HCT116 (cell line): Measurements from ENCODE around the gene UBE2E2. TPM values are rescaled to one million over a fixed set of nuclear protein-coding genes. Genes with fewer than 3 reads are reported as not detected.

Source experiments
- ATAC-seq: fragments of 200-7000 bp; cut with Tn5 transposase; 2 replicates; pipeline ENCODE4 v1.9.1; 2020; ENCODE audit warnings: mild to moderate bottlenecking, moderate library complexity
- BruUV-seq: library from RNA; stranded (reverse); fragments of 400-500 nt; replicated peaks from 2 replicates; lab custom pipeline; 2021; lab: Mats Ljungman, UMichigan
- CTCF ChIA-PET: fragments of 300-600 bp; sonication (Branson Sonifier 250); formaldehyde crosslinking; loops from one replicate; lab custom pipeline; 2021; ENCODE audit warnings: antibody characterized with exemption; lab: Charles Lee
- POLR2A ChIA-PET: fragments of 300-600, 350-600 bp; sonication (Branson Sonifier 250); formaldehyde crosslinking; loops from one replicate; lab custom pipeline; 2021; ENCODE audit warnings: antibody characterized with exemption; lab: Charles Lee
- RAD21 ChIA-PET, 2 experiments: fragments of 300-600 bp; sonication (Branson Sonifier 250); formaldehyde crosslinking; loops; one replicate each; lab custom pipeline; 2023; ENCODE audit warnings: low total read pairs in 2 of 2; ENCODE audit not compliant: uncharacterized antibody in 2 of 2, unreplicated experiment in 2 of 2, low non-redundant PET in 1 of 2; lab: Charles Lee
- DNase-seq: peaks from one replicate; pipeline ENCODE4 v3.0.0-alpha.2; 2010; ENCODE audit warnings: low read depth, low spot score
- H2AFZ ChIP-seq: fragments of 200-600 bp; shearing (Covaris generic), sonication (generic); 2 replicates; pipeline ENCODE4 v1.6.1; 2017; ENCODE audit warnings: low read depth, mixed run types, mixed read lengths, antibody characterized with exemption, low read length; ENCODE audit not compliant: poor library complexity, severe bottlenecking
- H3K27ac ChIP-seq: 2 replicates; pipeline ENCODE4 v1.5.1; 2012; ENCODE audit warnings: low read depth, low read length
- H3K27me3 ChIP-seq: fragments of 200-600 bp; sonication (generic); 2 replicates; pipeline ENCODE4 v1.6.1; 2016; ENCODE audit warnings: mixed run types, low read length, mixed read lengths; ENCODE audit not compliant: insufficient read depth
- H3K36me3 ChIP-seq, 2 experiments: fragments of 200-500 bp in 1 of 2; fragments of 200-600 bp in 1 of 2; sonication (Bioruptor generic) in 1 of 2; sonication (generic) in 1 of 2; 2 replicates each; pipeline versions ENCODE4 v1.5.1 to v1.6.1; 2014 to 2016; ENCODE audit warnings: low read length in 2 of 2, inconsistent platforms in 1 of 2, mixed read lengths in 1 of 2, mixed run types in 1 of 2; ENCODE audit not compliant: insufficient read depth in 2 of 2, control insufficient read depth in 1 of 2
- H3K4me1 ChIP-seq, 2 experiments: fragments of 200-600 bp in 1 of 2; sonication (generic) in 1 of 2; 2 replicates each; pipeline versions ENCODE4 v1.5.1 to v1.6.1; 2012 to 2017; ENCODE audit warnings: low read length in 2 of 2, inconsistent platforms in 1 of 2, mild to moderate bottlenecking in 1 of 2, mixed read lengths in 1 of 2, mixed run types in 1 of 2, moderate library complexity in 1 of 2; ENCODE audit not compliant: insufficient read depth in 2 of 2, control insufficient read depth in 1 of 2
- H3K4me2 ChIP-seq: fragments of 200-600 bp; sonication (generic); 2 replicates; pipeline ENCODE4 v1.6.1; 2017; ENCODE audit warnings: mixed run types, low read length, mixed read lengths
- H3K4me3 ChIP-seq, 2 experiments: fragments of 200-600 bp in 1 of 2; sonication (generic) in 1 of 2; replicated peaks in 1 of 2; 2 replicates each; pipeline ENCODE4 v1.5.1; 2011 to 2016; ENCODE audit warnings: low read length in 2 of 2, control low read depth in 1 of 2, low read depth in 1 of 2, mild to moderate bottlenecking in 1 of 2, mixed read lengths in 1 of 2, mixed run types in 1 of 2
- H3K79me2 ChIP-seq: fragments of 200-600 bp; sonication (generic); 2 replicates; pipeline ENCODE4 v1.6.1; 2017; ENCODE audit warnings: mild to moderate bottlenecking, mixed run types, low read length, moderate library complexity, mixed read lengths; ENCODE audit not compliant: insufficient read depth
- H3K9ac ChIP-seq: fragments of 200-600 bp; sonication (generic); 2 replicates; pipeline ENCODE4 v1.6.1; 2016; ENCODE audit warnings: low read length, mixed read lengths
- H3K9me2 ChIP-seq: fragments of 200-600 bp; sonication (generic), shearing (Covaris generic); 2 replicates; pipeline ENCODE4 v1.6.1; 2017; ENCODE audit warnings: mixed run types, mild to moderate bottlenecking, moderate library complexity; ENCODE audit not compliant: insufficient read depth
- H3K9me3 ChIP-seq, 2 experiments: fragments of 200-500 bp in 1 of 2; fragments of 200-600 bp in 1 of 2; sonication (Bioruptor generic) in 1 of 2; sonication (generic) in 1 of 2; 2 replicates each; pipeline ENCODE4 v1.6.1; 2014 to 2017; ENCODE audit warnings: low read length in 2 of 2, mixed read lengths in 2 of 2, inconsistent platforms in 1 of 2, low read depth in 1 of 2, mild to moderate bottlenecking in 1 of 2, mixed run types in 1 of 2, moderate library complexity in 1 of 2; ENCODE audit not compliant: control insufficient read depth in 1 of 2, insufficient read depth in 1 of 2
- H4K20me1 ChIP-seq: fragments of 200-600 bp; sonication (generic), shearing (Covaris generic); 2 replicates; pipeline ENCODE4 v1.6.1; 2017; ENCODE audit warnings: mixed run types, mild to moderate bottlenecking, moderate library complexity; ENCODE audit not compliant: insufficient read depth
- EGR1 ChIP-seq: IDR thresholded peaks from 2 replicates; pipeline ENCODE4 v1.6.1; 2012; ENCODE audit warnings: low read depth
- ELF1 ChIP-seq: IDR thresholded peaks from 2 replicates; pipeline ENCODE4 v1.6.1; 2012; ENCODE audit warnings: low read depth, borderline replicate concordance
- EZH2 ChIP-seq: fragments of 200-600 bp; sonication (generic); IDR thresholded peaks from 2 replicates; pipeline ENCODE4 v1.6.1; 2017; ENCODE audit warnings: antibody characterized with exemption, mixed run types
- FOSL1 ChIP-seq: IDR thresholded peaks from 2 replicates; pipeline ENCODE4 v1.6.1; 2012; ENCODE audit warnings: low read depth
- POLR2A ChIP-seq: IDR thresholded peaks from 2 replicates; pipeline ENCODE4 v1.7.0; 2011; ENCODE audit warnings: borderline replicate concordance; ENCODE audit not compliant: insufficient read depth, insufficient read length; ENCODE audit errors: extremely low read depth
- RAD21 ChIP-seq: IDR thresholded peaks from 2 replicates; pipeline ENCODE4 v1.6.1; 2012; ENCODE audit warnings: low read depth, mild to moderate bottlenecking
- SP1 ChIP-seq: IDR thresholded peaks from 2 replicates; pipeline ENCODE4 v1.6.1; 2012; ENCODE audit warnings: low read depth
- SRF ChIP-seq: IDR thresholded peaks from 2 replicates; pipeline ENCODE4 v1.6.1; 2012; ENCODE audit warnings: low read depth
- TCF7L2 ChIP-seq: IDR thresholded peaks from 2 replicates; pipeline ENCODE4 v1.7.0; 2011; ENCODE audit warnings: borderline replicate concordance, inconsistent platforms; ENCODE audit not compliant: insufficient read depth, insufficient read length; ENCODE audit errors: extremely low read depth
- YY1 ChIP-seq: IDR thresholded peaks from 2 replicates; pipeline ENCODE4 v1.6.1; 2011; ENCODE audit warnings: low read length, low read depth, moderate library complexity, mild to moderate bottlenecking; ENCODE audit not compliant: insufficient replicate concordance; ENCODE audit errors: extremely low read depth
- ZFX ChIP-seq: fragments of 450-650 bp; IDR thresholded peaks from 2 replicates; pipeline ENCODE4 v1.6.1; 2017
- ZNF274 ChIP-seq: fragments of 200-500 bp; sonication (Bioruptor generic); IDR thresholded peaks from 2 replicates; pipeline ENCODE4 v1.6.1; 2014; ENCODE audit warnings: mild to moderate bottlenecking, low read depth, low read length, inconsistent platforms
- intact Hi-C: fragments of 100-400 bp; cut with micrococcal nuclease; formaldehyde crosslinking; loops from 2 replicates; pipeline ENCODE4 v1.10.0; 2022
- total RNA-seq: library from RNA; stranded (reverse); gene quantifications from one replicate; pipeline ENCODE4 v1.2.1, GENCODE V29; 2021; ENCODE audit not compliant: unreplicated experiment
- TF ChIP-seq, protein P1 (sequence below): IDR thresholded peaks from 2 replicates; pipeline ENCODE4 v1.6.1; 2012
- TF ChIP-seq, protein P2 (sequence below), 3 experiments: fragments of 200-600 bp in 1 of 3; sonication (generic) in 1 of 3; IDR thresholded peaks in 2 of 3; conservative IDR thresholded peaks in 1 of 3; 2 replicates each; pipeline ENCODE4 v1.5.1; 2012 to 2017; ENCODE audit warnings: low read depth in 2 of 3, low read length in 2 of 3, antibody characterized with exemption in 1 of 3, borderline replicate concordance in 1 of 3, control low read depth in 1 of 3, mild to moderate bottlenecking in 1 of 3, mixed read lengths in 1 of 3, mixed run types in 1 of 3, moderate library complexity in 1 of 3; ENCODE audit not compliant: insufficient read depth in 1 of 3
- TF ChIP-seq, protein P3 (sequence below): IDR thresholded peaks from 2 replicates; pipeline ENCODE4 v1.6.1; 2011; ENCODE audit warnings: mild to moderate bottlenecking, low read length, moderate library complexity; ENCODE audit not compliant: insufficient replicate concordance; ENCODE audit errors: extremely low read depth
- TF ChIP-seq, protein P4 (sequence below): IDR thresholded peaks from 2 replicates; pipeline ENCODE4 v1.6.1; 2012

UBE2E2 gene
- total RNA-seq, 1 experiment from 2014 or later, result 21.4 TPM

DNA sequence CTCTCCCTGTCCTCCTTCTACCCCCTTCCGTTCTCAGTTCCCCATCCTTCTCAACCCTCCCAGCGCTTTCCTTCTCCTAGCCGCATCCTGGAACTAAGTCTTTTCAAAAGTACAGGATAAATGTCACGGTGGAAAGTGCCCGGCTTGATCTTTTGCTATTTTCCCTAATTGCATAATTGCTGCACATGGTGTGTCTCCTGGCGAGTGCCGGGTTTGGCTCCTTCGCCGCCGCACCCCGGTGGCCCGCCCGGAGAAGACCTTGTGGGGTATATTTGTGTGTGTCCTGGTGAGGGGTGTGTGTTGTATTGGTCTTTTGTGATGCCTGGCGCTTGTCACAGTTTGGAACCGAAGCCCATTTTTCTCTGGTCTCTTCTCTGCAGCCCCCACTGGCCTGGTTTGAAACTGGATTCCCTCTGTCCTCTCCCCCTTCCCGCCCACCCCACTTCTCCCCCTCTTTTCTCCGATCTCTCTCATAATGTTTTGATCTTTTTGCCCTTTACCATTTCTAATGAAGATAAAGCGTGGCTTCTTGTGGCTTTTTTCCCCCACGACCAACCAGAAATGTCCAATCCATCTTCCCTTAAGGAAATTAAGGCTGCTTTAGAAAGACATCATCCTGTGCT is 692 bp downstream of the UBE2E2 start:
- intact Hi-C loops, result no loop called here

More for the DNA sequence above, 692 bp downstream of the UBE2E2 start:
- H3K9me3 ChIP-seq, result no peaks in the 10 kb centered on the region
- CTCF ChIA-PET, result no interaction called here
- H3K27ac ChIP-seq, result no peak overlapping the region; the same call in 1 of the 2 replicates
- no peak for TF ChIP-seq ELF1
- no peak for TF ChIP-seq ZNF274
- no peak for TF ChIP-seq FOSL1
- TF ChIP-seq SP1, result no peak
- TF ChIP-seq, protein P1, sequence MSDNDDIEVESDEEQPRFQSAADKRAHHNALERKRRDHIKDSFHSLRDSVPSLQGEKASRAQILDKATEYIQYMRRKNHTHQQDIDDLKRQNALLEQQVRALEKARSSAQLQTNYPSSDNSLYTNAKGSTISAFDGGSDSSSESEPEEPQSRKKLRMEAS, result no peak
- TF ChIP-seq, protein P2, sequence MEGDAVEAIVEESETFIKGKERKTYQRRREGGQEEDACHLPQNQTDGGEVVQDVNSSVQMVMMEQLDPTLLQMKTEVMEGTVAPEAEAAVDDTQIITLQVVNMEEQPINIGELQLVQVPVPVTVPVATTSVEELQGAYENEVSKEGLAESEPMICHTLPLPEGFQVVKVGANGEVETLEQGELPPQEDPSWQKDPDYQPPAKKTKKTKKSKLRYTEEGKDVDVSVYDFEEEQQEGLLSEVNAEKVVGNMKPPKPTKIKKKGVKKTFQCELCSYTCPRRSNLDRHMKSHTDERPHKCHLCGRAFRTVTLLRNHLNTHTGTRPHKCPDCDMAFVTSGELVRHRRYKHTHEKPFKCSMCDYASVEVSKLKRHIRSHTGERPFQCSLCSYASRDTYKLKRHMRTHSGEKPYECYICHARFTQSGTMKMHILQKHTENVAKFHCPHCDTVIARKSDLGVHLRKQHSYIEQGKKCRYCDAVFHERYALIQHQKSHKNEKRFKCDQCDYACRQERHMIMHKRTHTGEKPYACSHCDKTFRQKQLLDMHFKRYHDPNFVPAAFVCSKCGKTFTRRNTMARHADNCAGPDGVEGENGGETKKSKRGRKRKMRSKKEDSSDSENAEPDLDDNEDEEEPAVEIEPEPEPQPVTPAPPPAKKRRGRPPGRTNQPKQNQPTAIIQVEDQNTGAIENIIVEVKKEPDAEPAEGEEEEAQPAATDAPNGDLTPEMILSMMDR (IDR thresholded peaks at IDR 0.05 in 2 of 3, conservative IDR thresholded peaks at IDR 0.05 in 1 of 3; ENCODE audit: borderline replicate concordance in 1 of 3, insufficient read depth in 1 of 3, low read depth in 2 of 3, low read length in 2 of 3), result no peak
- TF ChIP-seq EZH2, result no peak
- TF ChIP-seq, protein P3, sequence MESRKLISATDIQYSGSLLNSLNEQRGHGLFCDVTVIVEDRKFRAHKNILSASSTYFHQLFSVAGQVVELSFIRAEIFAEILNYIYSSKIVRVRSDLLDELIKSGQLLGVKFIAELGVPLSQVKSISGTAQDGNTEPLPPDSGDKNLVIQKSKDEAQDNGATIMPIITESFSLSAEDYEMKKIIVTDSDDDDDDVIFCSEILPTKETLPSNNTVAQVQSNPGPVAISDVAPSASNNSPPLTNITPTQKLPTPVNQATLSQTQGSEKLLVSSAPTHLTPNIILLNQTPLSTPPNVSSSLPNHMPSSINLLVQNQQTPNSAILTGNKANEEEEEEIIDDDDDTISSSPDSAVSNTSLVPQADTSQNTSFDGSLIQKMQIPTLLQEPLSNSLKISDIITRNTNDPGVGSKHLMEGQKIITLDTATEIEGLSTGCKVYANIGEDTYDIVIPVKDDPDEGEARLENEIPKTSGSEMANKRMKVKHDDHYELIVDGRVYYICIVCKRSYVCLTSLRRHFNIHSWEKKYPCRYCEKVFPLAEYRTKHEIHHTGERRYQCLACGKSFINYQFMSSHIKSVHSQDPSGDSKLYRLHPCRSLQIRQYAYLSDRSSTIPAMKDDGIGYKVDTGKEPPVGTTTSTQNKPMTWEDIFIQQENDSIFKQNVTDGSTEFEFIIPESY, result no peak
- no peak for TF ChIP-seq YY1
- TF ChIP-seq TCF7L2, result no peak
- TF ChIP-seq EGR1, result no peak
- TF ChIP-seq RAD21, result no peak
- TF ChIP-seq SRF, result no peak
- TF ChIP-seq, protein P4, sequence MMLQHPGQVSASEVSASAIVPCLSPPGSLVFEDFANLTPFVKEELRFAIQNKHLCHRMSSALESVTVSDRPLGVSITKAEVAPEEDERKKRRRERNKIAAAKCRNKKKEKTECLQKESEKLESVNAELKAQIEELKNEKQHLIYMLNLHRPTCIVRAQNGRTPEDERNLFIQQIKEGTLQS, result no peak
- no peak for TF ChIP-seq POLR2A
- TF ChIP-seq ZFX, result no peak
- TF ChIP-seq, all 23 proteins: peak for 0
- peaks cover 31% of the 10 kb centered on the region for H3K79me2 ChIP-seq
- no peak overlapping the region for H2AFZ ChIP-seq
- H3K27me3 ChIP-seq, result 0 out of 2 replicates have a peak, but pooled peaks cover 6% of the 10 kb centered on the region
- peak overlapping the region; percentile 62 for H3K4me2 ChIP-seq
- RAD21 ChIA-PET, result no interaction called here
- H3K36me3 ChIP-seq, result no peaks in the 10 kb centered on the region
- H3K9ac ChIP-seq, result peak overlapping the region; percentile 63
- no peaks in the 10 kb centered on the region for H4K20me1 ChIP-seq
- DNase-seq (no peak), ATAC-seq (peak; percentile 37)
- POLR2A ChIA-PET, result no interaction called here
- BruUV-seq, result no TSS peak
- H3K4me3 ChIP-seq, result peak overlapping the region; percentile 56 to 59
- no peaks in the 10 kb centered on the region; a peak in 2 of 4 replicates for H3K4me1 ChIP-seq
- no peaks in the 10 kb centered on the region for H3K9me2 ChIP-seq
